Activated T-cell treated with anti-CD3 and anti-CD28 coated beads, Interleukin-2, amount 50 U/mL, for 4 hours (primary cell): ENCODE measurements around the gene NRG3. TPM values are rescaled to one million over a fixed set of nuclear protein-coding genes. Genes with fewer than 3 reads are reported as not detected.

Source experiments
- ATAC-seq, 2 donors: fragments of 200-7000 bp; cut with Tn5 transposase; one replicate each; pipeline ENCODE4 v1.10.0; 2021
- DNase-seq: peaks from one replicate; pipeline ENCODE4 v3.0.0-alpha.2; 2020
- H3K27me3 Mint-ChIP-seq: one replicate; pipeline ENCODE4 v1.8.0; 2021; ENCODE audit warnings: low read depth, mixed read lengths
- H3K36me3 Mint-ChIP-seq: one replicate; pipeline ENCODE4 v1.8.0; 2022; ENCODE audit warnings: mixed read lengths; ENCODE audit not compliant: insufficient read depth
- H3K4me1 Mint-ChIP-seq: one replicate; pipeline ENCODE4 v1.8.0; 2021; ENCODE audit warnings: low read depth, mixed read lengths
- H3K4me3 Mint-ChIP-seq: one replicate; pipeline ENCODE4 v1.8.0; 2021; ENCODE audit warnings: mild to moderate bottlenecking, moderate library complexity, mixed read lengths
- H3K9me3 Mint-ChIP-seq: one replicate; pipeline ENCODE4 v1.8.0; 2021; ENCODE audit warnings: mixed read lengths
- total RNA-seq, 3 donors: library from RNA; stranded (reverse); gene quantifications; one replicate each; pipeline ENCODE4 v1.2.1, GENCODE V29; 2021

NRG3 gene
- total RNA-seq, 3 donors from 2014 or later: not detected

DNA sequence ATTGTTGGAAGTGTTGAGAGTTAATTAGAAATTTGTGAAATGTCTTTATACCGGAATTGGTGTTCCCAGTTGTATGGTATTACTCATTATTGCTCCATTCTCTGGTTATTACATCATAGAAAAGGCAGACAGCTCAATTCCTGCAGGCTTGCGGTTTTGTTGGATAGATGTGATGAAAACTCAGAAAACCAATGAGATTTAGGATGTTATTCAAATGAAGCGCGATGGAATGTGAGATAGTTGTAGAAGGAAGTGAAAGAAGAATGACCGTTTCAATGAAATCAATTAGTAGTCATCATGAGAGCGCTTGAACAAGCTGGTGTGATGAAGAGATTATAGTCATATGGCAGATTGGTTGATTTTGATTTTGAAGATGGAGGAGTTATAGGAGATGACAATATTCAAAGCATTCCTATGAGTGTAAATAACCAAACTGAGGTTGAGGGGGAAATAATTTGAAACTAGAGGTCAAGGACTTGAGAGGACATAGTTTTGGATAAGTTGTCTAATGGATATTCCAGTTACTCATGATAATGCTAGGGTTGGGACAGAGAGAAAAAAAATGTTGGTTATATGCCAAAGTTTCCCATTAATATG lies 991.5 kb downstream of the NRG3 start:
- DNase-seq (no peak), ATAC-seq (no peak)
- Mint-ChIP-seq H3K4me1 (no peaks in the 10 kb centered on the region), H3K27me3 (no peaks in the 10 kb centered on the region), H3K4me3 (no peak overlapping the region), H3K36me3 (no peaks in the 10 kb centered on the region), H3K9me3 (peaks cover 8% of the 10 kb centered on the region)

DNA sequence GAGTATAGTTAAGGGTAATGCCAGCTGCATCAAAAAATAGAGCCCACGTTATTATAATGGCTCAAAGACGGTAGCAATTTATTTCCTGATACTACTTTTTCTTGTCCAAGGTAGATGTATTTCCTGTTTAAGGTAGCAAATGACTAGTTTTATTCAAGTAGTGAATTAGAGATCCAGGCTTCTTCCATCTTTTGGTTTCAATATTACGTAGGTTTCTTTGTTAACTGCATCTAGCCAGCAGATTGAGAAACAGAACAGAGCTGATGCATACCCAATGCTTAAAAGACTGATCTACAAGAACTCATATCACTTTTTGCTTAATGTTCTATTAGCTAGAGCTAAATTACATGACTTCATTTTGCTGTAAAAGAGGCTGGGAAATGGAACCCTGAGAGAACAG lies 992.1 kb downstream of the NRG3 start:
- H3K36me3 Mint-ChIP-seq: no peaks in the 10 kb centered on the region
- H3K27me3 Mint-ChIP-seq: no peaks in the 10 kb centered on the region
- peaks cover 8% of the 10 kb centered on the region for H3K9me3 Mint-ChIP-seq
- H3K4me3 Mint-ChIP-seq: no peak overlapping the region
- H3K4me1 Mint-ChIP-seq: no peaks in the 10 kb centered on the region
- ATAC-seq (no peak), DNase-seq (no peak)

DNA sequence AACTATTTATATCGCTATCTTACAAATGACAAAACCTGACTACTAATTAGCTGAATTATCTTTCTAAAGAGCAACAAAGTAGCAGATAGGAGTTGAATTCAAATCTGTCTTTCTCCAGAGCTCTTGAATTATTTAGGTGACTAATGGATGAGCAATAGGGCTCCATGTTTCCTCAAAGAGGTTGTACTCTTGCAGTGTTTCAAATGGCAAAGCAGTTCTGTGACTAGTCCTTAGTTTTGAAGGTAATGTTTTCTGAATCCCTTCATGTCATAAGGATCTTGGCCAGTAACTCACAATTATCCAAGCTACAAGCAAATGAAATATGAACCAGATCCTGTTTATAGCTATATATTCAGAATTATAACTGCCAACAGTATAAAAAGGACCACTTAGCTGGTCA lies 999.7 kb downstream of the NRG3 start:
- H3K36me3 Mint-ChIP-seq: no peaks in the 10 kb centered on the region
- H3K27me3 Mint-ChIP-seq: no peaks in the 10 kb centered on the region
- H3K4me3 Mint-ChIP-seq: no peak overlapping the region
- DNase-seq (no peak), ATAC-seq (no peak)
- H3K9me3 Mint-ChIP-seq: no peaks in the 10 kb centered on the region
- no peaks in the 10 kb centered on the region for H3K4me1 Mint-ChIP-seq

DNA sequence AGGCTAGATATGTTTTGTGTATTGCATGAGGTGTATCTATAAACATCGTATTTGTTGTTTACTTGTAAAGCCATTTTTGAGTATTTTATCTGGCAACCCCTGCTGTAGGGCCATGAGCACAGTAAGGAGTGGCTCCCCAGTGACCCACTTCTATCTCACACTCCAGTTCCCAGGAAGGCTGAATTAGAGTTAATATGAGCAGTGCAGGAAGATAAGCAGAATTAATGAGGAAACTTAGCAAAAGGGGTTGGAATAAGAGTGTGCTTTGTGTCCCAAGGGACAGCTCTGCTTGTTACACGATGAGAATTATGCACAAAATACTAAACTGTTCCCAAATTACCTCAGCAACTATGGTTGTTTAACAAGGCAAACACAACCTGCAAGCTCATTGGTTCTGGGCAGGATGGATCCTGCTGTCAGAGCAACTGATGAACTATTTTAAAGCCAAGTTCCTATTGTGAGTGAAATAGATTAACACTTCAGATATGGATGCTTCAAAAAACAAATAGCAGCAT lies 1005.8 kb downstream of the NRG3 start:
- Mint-ChIP-seq H3K27me3 (no peaks in the 10 kb centered on the region), H3K4me3 (no peak overlapping the region), H3K9me3 (peaks cover 7% of the 10 kb centered on the region), H3K4me1 (no peaks in the 10 kb centered on the region), H3K36me3 (no peaks in the 10 kb centered on the region)
- DNase-seq (no peak), ATAC-seq (no peak)

DNA sequence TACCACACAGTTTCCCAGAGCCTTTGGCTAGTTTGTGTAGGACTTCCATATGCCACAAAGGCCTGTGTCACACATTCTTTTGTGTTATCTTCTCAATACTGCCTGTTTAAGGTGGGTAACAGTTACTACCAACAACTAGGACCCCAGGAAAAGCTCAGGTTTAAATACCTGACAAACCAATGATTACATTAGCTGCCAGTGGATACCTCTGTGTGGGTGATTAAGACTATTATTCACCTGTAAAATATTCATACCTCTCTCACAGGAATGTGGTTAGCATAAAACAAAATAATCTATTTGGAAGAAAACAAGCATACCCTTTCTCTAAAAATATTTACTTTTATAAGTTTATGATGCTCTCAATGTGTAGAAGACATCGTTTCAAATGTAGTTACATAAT lies 1007.7 kb downstream of the NRG3 start:
- no peaks in the 10 kb centered on the region for H3K27me3 Mint-ChIP-seq
- H3K4me1 Mint-ChIP-seq: no peaks in the 10 kb centered on the region

DNA sequence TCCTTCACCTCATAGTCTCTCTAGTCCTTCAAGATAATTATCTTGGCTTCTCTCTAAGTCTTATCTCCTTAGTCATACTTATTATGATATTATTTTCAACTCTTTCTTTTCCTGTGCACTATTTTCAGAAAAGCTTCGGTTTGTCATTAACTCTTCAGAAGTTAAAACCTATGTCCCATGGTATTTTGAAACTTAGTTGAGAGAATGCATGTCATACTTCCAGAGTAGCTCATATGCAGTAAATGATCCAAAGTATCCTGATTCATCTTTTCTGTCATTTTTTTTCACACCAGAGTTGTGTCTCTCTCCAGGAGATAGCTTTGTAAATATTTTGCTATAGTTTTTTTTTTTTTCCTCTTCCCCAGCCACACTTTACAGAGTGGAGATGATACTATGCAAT lies 1008.6 kb downstream of the NRG3 start:
- peaks cover 11% of the 10 kb centered on the region for H3K9me3 Mint-ChIP-seq
- H3K4me1 Mint-ChIP-seq: no peaks in the 10 kb centered on the region
- DNase-seq (no peak), ATAC-seq (no peak)
- H3K4me3 Mint-ChIP-seq: no peak overlapping the region
- H3K36me3 Mint-ChIP-seq: no peaks in the 10 kb centered on the region
- no peaks in the 10 kb centered on the region for H3K27me3 Mint-ChIP-seq

More for the DNA sequence above, 1007.7 kb downstream of the NRG3 start:
- ATAC-seq (no peak), DNase-seq (no peak)
- Mint-ChIP-seq H3K36me3 (no peaks in the 10 kb centered on the region), H3K4me3 (no peak overlapping the region), H3K9me3 (peaks cover 11% of the 10 kb centered on the region)

DNA sequence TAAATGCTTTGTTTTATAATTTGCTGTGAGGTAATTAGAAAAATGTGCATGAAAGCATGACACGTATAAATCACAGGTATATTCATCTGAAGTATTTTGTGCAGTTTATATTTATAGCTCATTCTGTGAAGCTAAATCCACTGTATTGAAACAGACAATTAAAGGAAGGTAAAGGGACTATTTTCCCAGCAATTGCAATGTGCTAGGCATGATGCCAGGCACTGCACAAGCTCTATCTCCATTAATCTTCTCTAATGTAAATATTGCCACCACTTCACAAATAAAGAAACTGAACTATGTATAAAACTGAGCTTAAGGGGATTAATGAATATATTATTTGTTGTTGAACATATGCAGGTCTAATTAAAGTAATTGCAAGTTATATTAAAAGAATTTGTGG lies 1012.5 kb downstream of the NRG3 start:
- no peak for ATAC-seq
- Mint-ChIP-seq H3K27me3 (no peaks in the 10 kb centered on the region), H3K9me3 (peaks cover 5% of the 10 kb centered on the region), H3K4me1 (no peaks in the 10 kb centered on the region), H3K36me3 (no peaks in the 10 kb centered on the region), H3K4me3 (no peak overlapping the region)
- DNase-seq: no peak

DNA sequence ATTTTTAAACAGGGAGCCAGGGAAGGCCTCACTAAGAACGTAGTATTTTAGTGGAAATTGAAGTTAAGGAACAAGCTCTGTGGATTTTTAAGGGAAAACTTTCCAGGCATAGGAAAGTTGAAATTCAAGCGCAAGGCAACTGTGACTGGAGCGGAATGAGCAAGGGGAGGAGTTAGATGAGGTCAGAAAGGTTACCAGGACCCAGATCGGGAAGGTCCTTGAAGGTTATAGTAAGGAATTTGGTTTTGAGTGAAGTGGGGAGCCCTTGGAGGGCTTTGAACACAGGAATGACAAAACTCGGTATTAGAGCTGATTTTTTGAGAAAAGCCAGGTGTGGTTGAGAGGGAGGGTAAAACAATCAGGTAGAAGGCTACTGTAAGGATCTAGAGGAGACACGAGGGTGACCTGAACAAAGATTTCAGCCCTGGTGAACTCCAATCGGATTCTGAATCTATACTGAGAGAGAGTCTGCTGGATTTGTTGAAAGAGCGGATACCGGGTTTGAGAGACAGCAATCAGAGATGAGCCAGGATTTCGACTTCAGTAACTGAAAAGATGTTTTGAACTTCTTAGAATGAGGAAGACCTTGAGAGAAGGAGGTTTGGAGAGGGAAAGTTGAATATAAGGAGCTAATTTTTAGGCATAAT lies 1013.9 kb downstream of the NRG3 start:
- H3K36me3 Mint-ChIP-seq: no peaks in the 10 kb centered on the region
- no peaks in the 10 kb centered on the region for H3K27me3 Mint-ChIP-seq
- H3K4me3 Mint-ChIP-seq: no peak overlapping the region

DNA sequence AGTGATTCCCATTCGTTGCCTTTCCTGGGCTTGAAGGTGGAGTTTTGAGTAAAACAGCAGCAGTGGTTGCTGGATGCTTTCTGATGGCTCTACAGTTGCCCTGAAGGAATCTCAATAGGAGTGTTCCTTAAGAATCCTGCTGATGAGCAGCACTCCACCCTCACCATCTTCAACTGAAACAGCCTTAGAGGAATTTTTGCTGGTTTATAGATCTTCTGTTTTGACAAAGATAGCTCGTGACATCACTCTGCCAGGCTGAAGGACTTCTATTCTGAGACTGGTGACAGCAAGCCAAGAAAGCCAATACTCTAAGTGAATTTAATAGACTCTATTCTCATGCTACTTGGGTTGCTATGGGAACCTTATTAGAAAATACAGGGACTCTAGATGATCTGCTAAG lies 1014.7 kb downstream of the NRG3 start:
- Mint-ChIP-seq H3K36me3 (no peaks in the 10 kb centered on the region), H3K4me1 (no peaks in the 10 kb centered on the region), H3K27me3 (no peaks in the 10 kb centered on the region), H3K4me3 (no peak overlapping the region), H3K9me3 (peaks cover 5% of the 10 kb centered on the region)
- ATAC-seq: no peak
- no peak for DNase-seq

More for the DNA sequence above, 1013.9 kb downstream of the NRG3 start:
- DNase-seq: no peak
- Mint-ChIP-seq H3K4me1 (no peaks in the 10 kb centered on the region), H3K9me3 (peaks cover 5% of the 10 kb centered on the region)
- ATAC-seq: no peak

DNA sequence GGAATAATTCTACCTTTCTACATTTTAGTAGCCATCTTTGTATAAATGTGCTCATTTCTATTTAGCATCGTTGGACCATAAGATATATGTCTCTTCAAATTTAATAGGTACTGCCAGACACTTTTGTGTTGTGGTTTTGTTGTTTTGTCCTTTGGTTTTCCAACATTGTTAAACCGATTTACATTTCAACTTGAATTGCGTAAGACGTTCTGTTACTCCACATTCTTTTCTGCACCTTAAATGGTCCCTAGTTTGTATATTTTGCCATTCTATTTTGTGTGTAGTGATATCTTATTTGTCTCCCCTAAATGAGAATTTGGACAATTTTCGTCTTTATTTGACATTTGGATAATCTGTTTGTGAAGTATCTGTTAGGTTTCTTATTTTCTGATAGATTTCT lies 1015.6 kb downstream of the NRG3 start:
- Mint-ChIP-seq H3K4me1 (no peaks in the 10 kb centered on the region), H3K36me3 (no peaks in the 10 kb centered on the region), H3K27me3 (no peaks in the 10 kb centered on the region), H3K4me3 (no peak overlapping the region), H3K9me3 (peaks cover 5% of the 10 kb centered on the region)
- ATAC-seq (no peak), DNase-seq (no peak)

DNA sequence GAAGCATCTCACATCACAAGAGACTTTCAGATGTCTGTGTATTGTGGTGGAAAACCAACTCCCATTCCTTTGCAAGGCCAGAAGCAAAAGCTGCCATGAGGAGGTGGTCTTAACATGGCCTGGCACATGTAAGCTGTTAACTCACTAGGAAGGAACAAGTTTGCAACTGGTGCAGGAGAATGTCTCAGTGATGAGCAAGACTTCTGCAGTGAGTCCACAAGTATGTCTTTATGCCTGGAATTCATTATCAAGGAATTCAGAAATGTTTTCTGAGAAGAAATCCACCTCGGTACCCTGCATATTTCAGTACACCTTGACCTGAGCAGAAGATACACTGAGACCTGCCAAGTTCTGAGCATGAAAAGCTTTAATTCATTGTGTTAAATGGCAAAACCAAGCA lies 1033.1 kb downstream of the NRG3 start:
- peaks cover 10% of the 10 kb centered on the region for H3K9me3 Mint-ChIP-seq
- no peak overlapping the region for H3K4me3 Mint-ChIP-seq
- ATAC-seq (no peak), DNase-seq (no peak)
- H3K4me1 Mint-ChIP-seq: no peaks in the 10 kb centered on the region
- no peaks in the 10 kb centered on the region for H3K27me3 Mint-ChIP-seq
- no peaks in the 10 kb centered on the region for H3K36me3 Mint-ChIP-seq

DNA sequence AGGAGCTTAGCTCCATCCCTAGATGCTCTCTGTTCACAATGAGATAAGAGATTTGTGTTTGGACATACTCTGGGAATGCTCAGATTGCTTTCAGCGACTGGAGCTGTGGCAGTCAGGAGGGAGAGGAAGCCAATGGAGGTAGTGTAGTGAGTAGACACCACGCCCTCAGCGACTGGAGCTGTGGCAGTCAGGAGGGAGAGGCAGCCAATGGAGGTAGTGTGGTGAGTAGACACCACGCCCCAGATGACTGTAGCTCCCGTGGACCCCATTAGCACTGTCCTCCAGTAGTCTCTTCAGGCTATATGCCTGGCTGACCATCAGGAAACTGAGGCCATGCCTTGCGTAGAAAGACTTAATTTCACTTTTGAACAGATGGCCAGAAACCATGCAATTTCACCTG lies 1033.8 kb downstream of the NRG3 start:
- Mint-ChIP-seq H3K4me1 (no peaks in the 10 kb centered on the region), H3K4me3 (no peak overlapping the region), H3K9me3 (peaks cover 10% of the 10 kb centered on the region), H3K27me3 (no peaks in the 10 kb centered on the region), H3K36me3 (no peaks in the 10 kb centered on the region)
- ATAC-seq (no peak), DNase-seq (no peak)

DNA sequence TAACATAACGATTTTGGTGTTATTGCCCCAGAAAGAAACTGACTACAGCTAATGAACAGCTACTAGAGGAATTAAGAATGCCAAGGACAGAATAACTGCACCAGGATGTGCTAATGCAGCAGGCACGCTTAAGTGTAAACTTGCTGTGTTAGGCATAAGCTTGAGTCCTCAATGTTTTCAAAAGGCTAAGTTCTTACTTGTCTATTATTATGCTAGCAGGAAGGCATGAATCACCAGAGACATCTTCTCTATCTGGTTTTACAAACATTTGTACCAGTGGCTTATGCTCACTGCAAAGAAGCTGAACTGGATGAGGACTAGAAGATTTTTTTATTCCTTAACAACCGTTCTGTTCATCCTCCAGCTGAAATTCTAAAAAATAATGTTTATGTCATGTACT lies 1035.3 kb downstream of the NRG3 start:
- no peaks in the 10 kb centered on the region for H3K27me3 Mint-ChIP-seq
- no peaks in the 10 kb centered on the region for H3K4me1 Mint-ChIP-seq

DNA sequence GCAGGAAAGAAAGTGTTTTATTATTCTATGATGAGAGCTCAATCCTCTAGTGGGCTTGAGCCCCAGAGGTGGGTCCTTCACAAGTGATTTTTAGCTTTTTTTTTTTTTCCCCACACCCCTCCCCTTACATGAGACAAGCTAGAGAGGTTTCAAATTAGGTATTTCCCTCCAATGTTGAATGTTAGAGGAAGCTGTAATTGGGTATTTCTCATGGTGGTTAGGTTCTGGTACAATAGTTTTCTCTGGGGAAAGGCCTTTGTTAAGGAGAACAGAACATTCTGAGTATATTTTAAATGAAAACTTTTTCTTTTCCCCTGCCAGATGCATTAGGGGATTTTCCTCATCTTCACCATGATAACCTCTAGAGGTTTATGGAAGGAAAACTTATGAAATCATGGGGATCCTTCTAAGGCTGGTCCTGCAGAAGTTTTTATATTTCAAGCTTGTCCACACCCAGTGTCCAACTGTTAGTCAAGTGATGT lies 1039.7 kb downstream of the NRG3 start:
- ATAC-seq (no peak), DNase-seq (no peak)
- no peaks in the 10 kb centered on the region for H3K36me3 Mint-ChIP-seq
- H3K4me3 Mint-ChIP-seq: no peak overlapping the region
- H3K9me3 Mint-ChIP-seq: peaks cover 16% of the 10 kb centered on the region
- H3K27me3 Mint-ChIP-seq: no peaks in the 10 kb centered on the region
- H3K4me1 Mint-ChIP-seq: no peaks in the 10 kb centered on the region

More for the DNA sequence above, 1035.3 kb downstream of the NRG3 start:
- H3K4me3 Mint-ChIP-seq: no peak overlapping the region
- ATAC-seq: no peak
- DNase-seq: no peak
- H3K36me3 Mint-ChIP-seq: no peaks in the 10 kb centered on the region
- H3K9me3 Mint-ChIP-seq: peaks cover 13% of the 10 kb centered on the region

DNA sequence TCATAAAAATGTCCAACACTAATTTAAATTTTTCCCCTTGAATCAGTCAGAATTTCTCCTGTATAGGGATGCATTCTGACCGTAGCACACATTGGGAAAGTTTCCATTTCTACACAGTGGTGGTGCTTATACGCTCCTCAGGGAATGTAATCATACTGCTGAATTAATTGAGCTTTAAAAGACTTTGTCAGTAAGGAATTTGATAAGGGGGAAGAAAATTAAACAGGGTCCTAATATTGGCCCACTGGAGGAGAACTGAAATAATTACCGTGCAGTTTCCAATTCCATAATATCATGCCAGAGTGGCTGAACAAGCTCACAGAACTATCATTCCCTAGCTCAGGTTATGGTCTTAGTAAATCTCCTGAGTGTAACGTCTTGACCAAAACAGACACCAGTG lies 1041.9 kb downstream of the NRG3 start:
- peaks cover 12% of the 10 kb centered on the region for H3K9me3 Mint-ChIP-seq
- DNase-seq: no peak
- ATAC-seq: no peak
- H3K4me1 Mint-ChIP-seq: no peaks in the 10 kb centered on the region
- no peak overlapping the region for H3K4me3 Mint-ChIP-seq
- no peaks in the 10 kb centered on the region for H3K27me3 Mint-ChIP-seq
- no peaks in the 10 kb centered on the region for H3K36me3 Mint-ChIP-seq
